Measurements from ENCODE around the gene PLIN1.

DNA sequence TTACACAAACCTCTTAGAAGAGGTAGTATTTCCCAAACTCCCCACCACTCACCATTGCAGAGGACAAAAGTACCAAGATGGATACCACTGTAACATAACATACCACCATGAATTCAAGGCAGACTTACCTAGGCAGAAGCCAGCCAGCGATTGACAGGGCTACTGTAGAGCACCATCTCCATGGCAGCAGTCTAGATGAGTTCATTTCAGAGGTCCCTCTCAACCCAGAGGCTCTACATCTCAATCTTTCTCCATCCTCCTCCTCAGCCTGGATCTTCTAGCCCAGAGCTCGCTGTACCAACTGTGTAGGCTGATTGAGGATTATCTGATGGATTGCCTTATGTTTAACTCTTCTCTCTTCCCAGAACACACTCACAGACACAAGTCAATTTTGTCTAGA lies 2.0 kb upstream of the PLIN1 start:
- TF ChIP-seq, protein P1, sequence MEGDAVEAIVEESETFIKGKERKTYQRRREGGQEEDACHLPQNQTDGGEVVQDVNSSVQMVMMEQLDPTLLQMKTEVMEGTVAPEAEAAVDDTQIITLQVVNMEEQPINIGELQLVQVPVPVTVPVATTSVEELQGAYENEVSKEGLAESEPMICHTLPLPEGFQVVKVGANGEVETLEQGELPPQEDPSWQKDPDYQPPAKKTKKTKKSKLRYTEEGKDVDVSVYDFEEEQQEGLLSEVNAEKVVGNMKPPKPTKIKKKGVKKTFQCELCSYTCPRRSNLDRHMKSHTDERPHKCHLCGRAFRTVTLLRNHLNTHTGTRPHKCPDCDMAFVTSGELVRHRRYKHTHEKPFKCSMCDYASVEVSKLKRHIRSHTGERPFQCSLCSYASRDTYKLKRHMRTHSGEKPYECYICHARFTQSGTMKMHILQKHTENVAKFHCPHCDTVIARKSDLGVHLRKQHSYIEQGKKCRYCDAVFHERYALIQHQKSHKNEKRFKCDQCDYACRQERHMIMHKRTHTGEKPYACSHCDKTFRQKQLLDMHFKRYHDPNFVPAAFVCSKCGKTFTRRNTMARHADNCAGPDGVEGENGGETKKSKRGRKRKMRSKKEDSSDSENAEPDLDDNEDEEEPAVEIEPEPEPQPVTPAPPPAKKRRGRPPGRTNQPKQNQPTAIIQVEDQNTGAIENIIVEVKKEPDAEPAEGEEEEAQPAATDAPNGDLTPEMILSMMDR (IDR thresholded peaks at IDR 0.05): no peak
- no peak for TF ChIP-seq POLR2A (IDR thresholded peaks at IDR 0.05)

Data from body of pancreas (tissue), 4 donors.